HS-27A (cell line): ENCODE measurements around the gene KRT222.
A peak's percentile ranks its signal among the peaks of the same experiment; 100 is the strongest.

Source experiments
- DNase-seq: peaks from one replicate; pipeline ENCODE4 v3.0.0-alpha.2; 2012; ENCODE audit warnings: low read depth, missing footprints

Gene KRT222

DNA sequence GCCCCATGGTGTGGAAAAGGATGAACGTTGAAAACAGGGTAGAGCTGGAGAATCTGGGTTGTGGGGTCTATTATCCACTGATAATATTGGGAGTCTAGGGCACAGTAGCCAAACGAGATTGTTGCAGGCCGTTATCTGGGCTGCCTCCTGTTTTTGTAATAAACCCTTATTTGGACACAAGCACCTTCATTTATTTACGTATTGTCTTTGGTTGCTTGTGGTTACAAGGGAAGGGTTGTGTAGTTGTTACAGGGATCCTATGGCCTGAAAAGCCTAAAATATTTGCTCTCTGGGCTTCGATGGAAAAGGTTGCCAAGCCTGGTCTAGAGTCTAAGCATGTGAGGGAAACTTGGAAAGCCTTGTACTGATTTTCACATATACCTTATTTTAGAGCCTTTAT, 13.0 kb downstream of the KRT222 start:
- no peak for DNase-seq

DNA sequence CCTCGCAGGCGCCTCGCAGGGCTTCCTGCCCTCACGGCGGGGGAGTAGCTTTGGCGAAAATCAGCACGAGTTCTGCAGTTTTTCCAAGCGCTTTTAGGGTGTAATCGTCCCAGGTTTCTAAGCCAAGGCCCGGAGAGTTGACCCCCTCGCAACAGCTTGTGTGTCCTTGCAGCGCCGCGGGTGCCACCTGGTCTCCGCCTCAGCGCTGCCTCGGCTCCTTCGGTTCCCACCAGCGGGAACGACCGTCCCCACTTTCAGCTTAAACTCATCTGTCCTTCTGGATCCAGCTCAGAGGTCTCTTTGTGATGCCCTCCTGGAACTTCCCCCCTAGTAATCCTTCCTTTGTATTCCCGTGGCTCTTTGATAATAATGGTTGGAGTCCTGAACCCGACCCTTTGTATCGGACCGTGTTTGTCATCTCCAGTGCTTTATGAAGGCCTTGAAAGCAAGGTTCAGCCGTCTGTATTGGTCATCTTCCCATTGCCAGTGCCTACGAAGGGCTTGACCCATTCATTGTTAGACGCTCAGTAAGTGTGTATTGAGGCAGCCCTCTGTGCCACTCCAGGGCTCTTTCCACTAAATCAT, 16.5 kb downstream of the KRT222 start:
- DNase-seq: no peak

- peak; percentile 38 for DNase-seq
These were observed 17.2 kb downstream of the KRT222 start, which contains the start of gene SMARCE1 for GRCh38 chr17:40647624-40648383. SMARCE1 (minus strand) TSS chr17:40647818; CDS start chr17:40645802, 2,016 bp downstream.

DNA sequence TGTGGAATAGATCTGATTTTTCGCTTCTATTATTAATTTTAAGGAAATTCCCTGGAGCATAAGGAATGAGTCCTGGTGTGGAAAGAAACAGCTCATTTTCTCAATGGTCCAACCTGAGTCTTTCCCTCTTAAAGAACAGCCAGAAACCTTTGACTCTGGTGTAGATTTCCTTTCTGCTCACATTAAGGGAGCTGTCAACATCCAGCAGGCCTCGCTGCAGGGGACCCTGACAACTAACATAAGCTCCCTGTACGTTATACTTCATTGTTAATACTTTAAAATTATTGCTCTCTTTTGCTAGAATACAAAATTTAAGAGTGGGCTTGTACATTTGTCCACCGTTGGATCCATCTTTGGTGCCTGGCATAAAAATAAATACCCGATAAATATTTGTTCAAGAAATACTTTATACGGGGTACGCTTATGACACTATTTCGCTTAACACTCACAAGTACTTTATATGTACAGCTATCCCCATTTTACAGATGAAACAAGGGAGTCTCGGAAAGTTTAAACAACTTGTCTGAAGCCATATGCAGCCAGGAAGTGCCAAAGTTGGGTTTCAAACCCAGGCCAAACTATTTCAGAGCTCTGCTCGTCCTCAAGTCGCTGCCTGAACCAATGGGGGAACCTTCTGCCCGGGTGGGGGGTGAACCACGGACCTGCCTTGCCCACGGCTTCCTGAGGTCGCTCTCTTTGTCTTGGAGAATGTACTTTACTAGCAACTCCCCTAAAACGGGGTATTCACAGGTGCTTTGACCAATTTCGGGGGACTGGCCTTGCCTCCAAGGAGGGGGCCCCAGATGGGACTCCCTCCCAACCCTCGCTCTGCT, 18.0 kb downstream of the KRT222 start:
- DNase-seq: peak; percentile 12

DNA sequence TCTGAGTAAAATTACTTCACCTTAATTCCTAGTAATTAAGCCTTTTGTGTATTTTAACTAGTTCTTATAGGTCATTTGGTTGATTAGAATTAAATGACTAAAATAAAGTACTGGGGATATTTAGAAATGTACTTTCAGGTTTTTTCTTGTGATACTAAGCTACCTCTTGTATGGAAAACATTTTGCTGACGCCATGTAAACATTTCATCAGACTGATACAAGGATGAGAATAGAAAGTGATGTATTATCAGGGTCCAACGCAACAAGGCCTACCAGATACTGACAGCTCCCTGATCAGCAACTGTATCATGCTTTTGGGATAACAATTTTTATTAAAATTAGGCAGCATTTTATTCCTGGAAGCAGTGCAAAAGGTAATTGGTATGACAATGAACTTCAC, 19.0 kb downstream of the KRT222 start:
- no peak for DNase-seq

GRCh38 chr17:40645291-40645690, 19.7 kb downstream of the KRT222 start:
- DNase-seq: no peak

- DNase-seq: no peak
These were observed 27.0 kb downstream of the KRT222 start for GRCh38 chr17:40637931-40638330.

GRCh38 chr17:40633871-40634270, 31.1 kb downstream of the KRT222 start:
- DNase-seq: no peak

- no peak for DNase-seq
These were observed 32.8 kb downstream of the KRT222 start for GRCh38 chr17:40632216-40632615.

- DNase-seq: no peak
These were observed 35.1 kb downstream of the KRT222 start for GRCh38 chr17:40629842-40630241.

DNA sequence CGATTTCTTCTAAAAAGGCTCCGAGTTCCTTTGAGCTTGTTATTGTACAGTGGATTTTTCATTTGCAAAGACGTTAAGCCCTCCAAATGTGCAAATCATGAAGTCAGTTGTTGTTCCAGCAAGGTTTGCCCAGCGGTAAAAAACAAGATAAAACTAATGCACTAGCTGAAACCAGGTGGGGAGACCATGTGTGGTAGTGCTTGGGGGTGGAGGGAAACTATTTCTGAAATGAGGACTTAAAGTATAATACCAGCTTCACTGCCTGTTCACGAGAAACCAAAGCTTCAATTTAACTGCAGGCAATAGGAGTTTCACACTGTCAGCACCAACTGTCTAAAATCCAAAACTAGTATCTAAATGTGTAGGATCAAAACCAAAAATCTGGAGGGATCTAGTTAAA, 39.7 kb downstream of the KRT222 start:
- no peak for DNase-seq

GRCh38 chr17:40623419-40624210, 41.4 kb downstream of the KRT222 start:
- no peak for DNase-seq

DNA sequence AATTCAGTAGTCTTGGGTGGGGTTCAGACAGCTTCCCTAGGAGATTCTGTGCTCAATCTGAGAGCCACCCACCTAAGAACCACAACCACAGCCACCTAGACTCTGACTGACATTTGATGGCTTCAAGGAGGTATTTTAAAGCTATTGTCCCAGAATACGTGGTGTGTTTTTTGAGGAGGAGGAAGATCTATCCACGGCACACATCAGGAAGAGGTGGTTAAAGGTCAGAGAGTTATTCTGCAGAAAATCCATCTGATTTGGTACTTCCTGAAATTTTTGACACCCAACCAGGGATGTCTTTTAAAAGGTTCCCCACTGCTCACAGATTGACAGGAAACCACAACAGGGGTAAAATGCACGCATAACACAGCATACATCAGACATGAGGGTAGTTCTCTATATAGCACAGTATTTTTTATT, 42.5 kb downstream of the KRT222 start:
- no peak for DNase-seq

DNA sequence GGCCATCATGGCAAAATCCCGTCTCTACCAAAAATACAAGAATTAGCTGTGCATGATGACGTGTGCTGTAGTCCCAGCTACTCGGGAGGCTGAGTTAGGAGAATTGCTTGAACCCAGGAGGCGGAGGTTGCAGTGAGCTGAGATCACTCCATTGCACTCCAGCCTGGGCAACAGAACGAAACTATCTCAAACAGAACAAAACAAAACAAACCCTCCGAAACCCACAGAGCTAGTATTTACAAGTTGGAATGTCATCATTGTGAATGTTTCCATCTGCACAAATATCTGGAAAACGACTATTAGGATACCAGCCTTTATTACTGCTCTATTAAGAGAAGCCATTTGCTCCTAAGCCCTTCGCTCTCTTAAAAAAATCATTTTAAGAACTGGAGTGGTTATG, 43.4 kb downstream of the KRT222 start:
- no peak for DNase-seq

DNA sequence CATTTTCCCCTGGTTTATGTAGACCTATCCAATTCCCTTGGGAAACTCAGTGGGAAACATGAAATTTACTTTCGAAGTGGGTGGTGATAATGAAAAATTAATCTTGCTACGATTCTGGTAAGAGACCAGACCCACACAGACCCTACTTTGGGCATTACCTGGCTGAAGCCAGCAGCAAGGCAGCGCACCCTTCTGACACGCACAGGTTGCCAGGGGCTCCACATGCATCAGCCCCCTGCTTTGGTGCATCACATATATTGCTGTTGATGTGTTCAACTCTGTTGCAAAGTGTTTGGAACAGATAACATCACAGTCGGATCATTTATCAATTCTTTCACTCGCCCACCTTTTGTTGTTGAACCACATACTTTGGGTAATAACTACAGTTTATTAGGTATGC, 44.0 kb downstream of the KRT222 start:
- no peak for DNase-seq

DNA sequence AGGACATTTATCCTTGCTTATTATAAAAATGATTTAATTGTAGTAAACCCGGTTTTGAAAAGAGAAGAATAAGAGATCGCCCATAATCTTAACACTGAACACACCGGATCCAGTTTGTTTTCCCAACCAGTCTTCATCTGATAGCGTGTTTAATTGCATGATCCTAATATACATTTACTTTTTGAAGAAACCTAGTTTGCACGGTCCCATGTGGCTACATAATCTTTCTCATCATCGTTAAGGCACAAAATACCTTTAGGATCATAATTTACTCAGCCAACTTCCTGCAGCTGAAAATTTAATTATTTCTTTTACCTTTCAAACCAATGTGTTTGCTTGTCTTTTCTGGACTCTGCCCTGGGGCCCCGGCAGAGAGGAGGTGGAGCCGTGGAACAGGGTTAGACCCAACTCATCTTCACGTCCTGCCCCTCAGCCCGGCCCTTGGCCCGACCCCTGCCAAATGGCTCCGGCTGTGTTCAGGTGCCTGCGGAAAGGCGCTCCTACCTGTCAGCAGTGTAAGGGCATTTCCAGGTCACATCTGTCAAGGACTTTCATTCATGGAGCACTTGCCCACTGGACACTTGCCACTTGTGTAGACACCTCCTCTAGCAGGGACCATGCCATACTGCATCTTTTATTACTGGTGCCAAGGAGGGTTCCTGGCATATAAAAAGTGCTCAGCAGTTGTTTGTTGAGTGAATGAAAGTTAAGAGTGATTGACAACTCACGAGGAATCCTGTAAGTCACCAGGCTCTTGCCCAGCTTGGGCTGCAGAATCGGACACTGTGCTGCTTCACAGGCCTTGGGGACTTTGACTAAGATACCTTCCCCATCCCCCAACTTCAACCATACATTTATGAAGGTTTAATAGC, 46.0 kb downstream of the KRT222 start:
- no peak for DNase-seq

DNA sequence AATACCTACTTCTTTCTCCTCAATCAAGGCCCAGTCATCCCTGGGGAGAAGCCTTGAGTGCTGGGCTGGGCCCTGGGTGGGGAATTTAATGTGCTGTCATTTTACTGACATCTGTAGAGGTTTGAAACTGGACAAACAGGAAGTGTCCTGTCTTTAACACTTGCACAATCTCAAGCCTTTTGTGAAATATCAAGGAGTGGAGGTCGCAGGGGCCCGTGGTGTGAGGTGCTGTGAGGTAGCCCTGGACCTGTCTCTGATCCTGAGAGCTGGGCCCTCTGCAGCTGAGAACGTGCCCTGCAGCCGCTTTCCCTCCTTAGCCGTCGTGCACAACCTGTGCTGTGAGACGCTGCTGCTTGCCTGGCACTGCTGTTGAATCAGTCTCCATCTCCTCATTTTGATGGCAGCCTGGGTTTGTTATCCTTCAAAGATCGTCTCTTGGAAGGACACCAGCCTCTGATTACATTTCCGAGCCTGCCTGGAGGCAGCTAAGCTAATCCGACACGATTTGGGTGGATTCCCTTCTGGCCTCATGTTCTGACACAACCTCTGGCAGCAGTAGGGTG, 47.2 kb downstream of the KRT222 start:
- no peak for DNase-seq

DNA sequence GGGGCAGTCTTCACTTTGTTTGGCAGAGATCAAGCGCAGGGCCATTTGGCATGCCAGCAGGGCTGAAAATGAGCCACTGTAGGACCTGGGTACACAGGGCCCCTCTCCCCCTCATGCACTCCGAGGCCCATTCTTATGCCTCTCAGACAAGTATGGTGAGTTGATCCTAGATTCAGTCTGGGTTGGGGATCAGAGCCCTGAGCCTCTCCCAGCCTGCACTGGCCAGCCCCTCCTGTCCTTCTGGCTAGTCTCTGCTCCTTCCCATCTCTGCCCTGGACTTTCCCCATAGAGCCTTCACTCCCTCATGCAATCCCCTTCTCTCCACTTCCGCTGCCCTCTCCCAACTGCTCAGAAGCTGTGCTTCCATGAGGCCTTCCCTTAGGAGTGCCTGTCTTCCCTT, 48.4 kb downstream of the KRT222 start:
- DNase-seq: no peak

DNA sequence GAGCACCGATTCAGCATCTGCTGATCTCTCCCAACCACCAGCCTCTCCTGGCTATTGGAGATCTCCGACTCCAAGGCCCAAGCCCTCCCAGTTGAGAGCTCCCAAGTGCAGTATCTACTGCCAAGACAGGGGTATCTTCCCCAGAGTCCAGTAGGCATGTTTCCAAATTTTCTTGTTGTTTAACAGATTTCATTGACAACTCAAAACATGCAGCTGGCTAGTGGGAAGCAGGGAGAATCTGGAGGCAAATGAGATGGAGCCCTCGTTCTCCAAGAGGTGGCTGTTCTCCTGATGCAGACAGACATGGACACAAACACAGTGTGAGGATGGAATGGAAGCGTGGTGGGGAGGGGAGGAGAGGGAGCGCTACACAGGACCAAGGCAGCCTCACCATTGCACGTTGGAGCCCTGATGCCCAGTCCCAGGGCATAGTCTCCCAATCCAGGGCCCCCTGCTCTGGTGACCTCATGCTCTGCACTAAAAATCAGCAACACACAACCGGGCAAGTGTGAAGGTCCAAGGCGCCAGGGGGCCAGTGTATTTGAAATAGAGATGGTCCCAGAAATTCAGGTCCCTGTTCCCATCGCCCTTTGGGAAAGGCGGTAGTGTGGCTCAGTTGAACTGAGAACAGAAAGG, 49.0 kb downstream of the KRT222 start:
- no peak for DNase-seq
